Neural cell (in vitro differentiated cells): ENCODE measurements around the gene AGBL4. TPM values are rescaled to one million over a fixed set of nuclear protein-coding genes. Genes with fewer than 3 reads are reported as not detected.

Experiments used
- H2AFZ ChIP-seq: fragments of 200-600, 300-800 bp; sonication (generic), shearing (Covaris generic); 2 replicates; pipeline ENCODE4 v1.6.0; 2014; ENCODE audit warnings: low read depth, mild to moderate bottlenecking, antibody characterized with exemption, low read length, moderate library complexity
- H3F3A ChIP-seq: fragments of 200-600 bp; shearing (Covaris generic); 2 replicates; pipeline ENCODE4 v1.6.1; 2016; ENCODE audit warnings: mild to moderate bottlenecking, moderate library complexity, mixed read lengths, antibody characterized with exemption, low read length; ENCODE audit not compliant: insufficient read depth, poor library complexity, severe bottlenecking
- H3K27ac ChIP-seq: fragments of 200-600, 300-800 bp; sonication (generic), shearing (Covaris generic); 2 replicates; pipeline ENCODE4 v1.5.1; 2014; ENCODE audit warnings: mild to moderate bottlenecking, low read length, moderate library complexity
- H3K27me3 ChIP-seq: fragments of 300-800, 200-600 bp; sonication (generic), shearing (Covaris generic); 2 replicates; pipeline ENCODE4 v1.6.0; 2014; ENCODE audit warnings: mild to moderate bottlenecking, low read depth, low read length, moderate library complexity; ENCODE audit not compliant: insufficient read depth
- H3K36me3 ChIP-seq: fragments of 300-800, 200-600 bp; sonication (generic), shearing (Covaris generic); 2 replicates; pipeline ENCODE4 v1.5.1; 2014; ENCODE audit warnings: mild to moderate bottlenecking, antibody characterized with exemption, low read length, moderate library complexity; ENCODE audit not compliant: insufficient read depth
- H3K4me2 ChIP-seq: fragments of 300-800, 200-600 bp; sonication (generic), shearing (Covaris generic); 2 replicates; pipeline ENCODE4 v1.6.0; 2014; ENCODE audit warnings: mild to moderate bottlenecking, low read length
- H3K4me3 ChIP-seq: fragments of 300-800, 200-600 bp; sonication (generic), shearing (Covaris generic); 2 replicates; pipeline ENCODE4 v1.5.1; 2014; ENCODE audit warnings: mild to moderate bottlenecking, low read length, moderate library complexity
- H3K79me2 ChIP-seq: fragments of 200-600 bp; shearing (Covaris generic); replicated peaks from 2 replicates; pipeline ENCODE4 v1.6.0; 2014; ENCODE audit warnings: mild to moderate bottlenecking, low read length, moderate library complexity; ENCODE audit not compliant: insufficient read depth
- H3K9ac ChIP-seq: fragments of 300-800, 200-600 bp; sonication (generic), shearing (Covaris generic); 2 replicates; pipeline ENCODE4 v1.6.1; 2016; ENCODE audit warnings: mild to moderate bottlenecking, low read length, mixed read lengths
- H3K9me2 ChIP-seq: fragments of 200-600 bp; shearing (Covaris generic); 2 replicates; pipeline ENCODE4 v1.6.1; 2016; ENCODE audit warnings: mild to moderate bottlenecking, low read length, mixed read lengths; ENCODE audit not compliant: insufficient read depth
- H3K9me3 ChIP-seq: fragments of 200-600, 300-800 bp; sonication (generic), shearing (Covaris generic); 2 replicates; pipeline ENCODE4 v1.6.1; 2016; ENCODE audit warnings: mild to moderate bottlenecking, mixed run types, low read length, moderate library complexity, mixed read lengths
- H4K20me1 ChIP-seq: fragments of 200-600 bp; shearing (Covaris generic); 2 replicates; pipeline ENCODE4 v1.6.1; 2016; ENCODE audit warnings: mild to moderate bottlenecking, mixed run types; ENCODE audit not compliant: insufficient read depth
- CTCF ChIP-seq: fragments of 450-650 bp; IDR thresholded peaks from 2 replicates; pipeline ENCODE4 v1.5.1; 2014; ENCODE audit warnings: antibody characterized with exemption, mild to moderate bottlenecking, moderate library complexity; ENCODE audit not compliant: poor library complexity, severe bottlenecking
- EP300 ChIP-seq: fragments of 450-650 bp; conservative IDR thresholded peaks from 2 replicates; pipeline ENCODE4 v1.6.1; 2014; ENCODE audit warnings: antibody characterized with exemption, mild to moderate bottlenecking, moderate library complexity; ENCODE audit not compliant: poor library complexity, severe bottlenecking
- EZH2 ChIP-seq: fragments of 200-600, 300-800 bp; shearing (Covaris generic), sonication (generic); IDR thresholded peaks from 2 replicates; pipeline ENCODE4 v1.6.1; 2014; ENCODE audit warnings: antibody characterized with exemption, low read length, borderline replicate concordance, mild to moderate bottlenecking; ENCODE audit not compliant: insufficient read depth, poor library complexity, severe bottlenecking
- MXI1 ChIP-seq: fragments of 450-650 bp; conservative IDR thresholded peaks from 2 replicates; pipeline ENCODE4 v1.6.1; 2014; ENCODE audit warnings: antibody characterized with exemption, mild to moderate bottlenecking; ENCODE audit not compliant: poor library complexity, severe bottlenecking
- POLR2AphosphoS5 ChIP-seq: IDR thresholded peaks from 2 replicates; pipeline ENCODE4 v1.6.1; 2012
- RAD21 ChIP-seq: fragments of 450-650 bp; conservative IDR thresholded peaks from 2 replicates; pipeline ENCODE4 v1.6.1; 2014; ENCODE audit warnings: antibody characterized with exemption, mild to moderate bottlenecking, moderate library complexity
- SMC3 ChIP-seq: fragments of 450-650 bp; conservative IDR thresholded peaks from 2 replicates; pipeline ENCODE4 v1.6.1; 2014; ENCODE audit warnings: antibody characterized with exemption, mild to moderate bottlenecking, moderate library complexity; ENCODE audit not compliant: poor library complexity
- TAF1 ChIP-seq: IDR thresholded peaks from 2 replicates; pipeline ENCODE4 v1.6.1; 2012; ENCODE audit warnings: low read depth
- polyA plus RNA-seq: library from polyadenylated mRNA; depleted of rRNA; stranded (reverse); fragments of >200 nt; gene quantifications from 2 replicates; pipeline ENCODE4 v1.2.3, GENCODE V29; 2014
- TF ChIP-seq, protein P1 (sequence below): IDR thresholded peaks from 2 replicates; pipeline ENCODE4 v1.6.1; 2012; ENCODE audit warnings: borderline replicate concordance

The AGBL4 gene
- polyA plus RNA-seq, 1 donor from 2014 or later: 1.3 TPM

DNA sequence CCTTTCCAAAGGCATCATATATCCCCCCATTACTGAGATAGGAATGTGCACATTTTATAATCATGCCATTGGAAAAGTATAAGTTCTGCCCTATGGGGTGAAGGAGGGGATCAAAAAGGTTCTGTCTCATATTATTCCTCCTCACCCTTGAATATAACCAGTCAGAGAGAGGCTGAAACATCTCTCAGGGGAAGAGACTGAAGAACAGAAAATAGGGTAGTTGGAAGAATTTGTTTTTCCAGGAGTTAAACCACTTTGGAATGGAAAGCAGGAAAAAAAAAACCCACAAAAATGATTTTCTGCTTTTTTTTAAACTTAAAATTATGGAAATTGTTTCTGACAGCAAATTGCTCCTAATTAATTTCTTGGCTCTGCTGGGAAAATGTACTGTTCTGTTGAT, 1194.3 kb downstream of the AGBL4 start:
- Histone ChIP-seq H3F3A (no peaks in the 10 kb centered on the region), H2AFZ (no peak overlapping the region), H3K9me3 (no peaks in the 10 kb centered on the region), H3K27ac (no peak overlapping the region), H3K27me3 (no peaks in the 10 kb centered on the region), H3K9ac (no peak overlapping the region), H3K79me2 (no peaks in the 10 kb centered on the region), H3K4me2 (no peak overlapping the region), H3K9me2 (no peaks in the 10 kb centered on the region), H3K4me3 (no peak overlapping the region), H4K20me1 (no peaks in the 10 kb centered on the region), H3K36me3 (no peaks in the 10 kb centered on the region)
- TF ChIP-seq CTCF: no peak
- no peak for TF ChIP-seq TAF1
- no peak for TF ChIP-seq RAD21
- no peak for TF ChIP-seq SMC3
- TF ChIP-seq, protein P1, sequence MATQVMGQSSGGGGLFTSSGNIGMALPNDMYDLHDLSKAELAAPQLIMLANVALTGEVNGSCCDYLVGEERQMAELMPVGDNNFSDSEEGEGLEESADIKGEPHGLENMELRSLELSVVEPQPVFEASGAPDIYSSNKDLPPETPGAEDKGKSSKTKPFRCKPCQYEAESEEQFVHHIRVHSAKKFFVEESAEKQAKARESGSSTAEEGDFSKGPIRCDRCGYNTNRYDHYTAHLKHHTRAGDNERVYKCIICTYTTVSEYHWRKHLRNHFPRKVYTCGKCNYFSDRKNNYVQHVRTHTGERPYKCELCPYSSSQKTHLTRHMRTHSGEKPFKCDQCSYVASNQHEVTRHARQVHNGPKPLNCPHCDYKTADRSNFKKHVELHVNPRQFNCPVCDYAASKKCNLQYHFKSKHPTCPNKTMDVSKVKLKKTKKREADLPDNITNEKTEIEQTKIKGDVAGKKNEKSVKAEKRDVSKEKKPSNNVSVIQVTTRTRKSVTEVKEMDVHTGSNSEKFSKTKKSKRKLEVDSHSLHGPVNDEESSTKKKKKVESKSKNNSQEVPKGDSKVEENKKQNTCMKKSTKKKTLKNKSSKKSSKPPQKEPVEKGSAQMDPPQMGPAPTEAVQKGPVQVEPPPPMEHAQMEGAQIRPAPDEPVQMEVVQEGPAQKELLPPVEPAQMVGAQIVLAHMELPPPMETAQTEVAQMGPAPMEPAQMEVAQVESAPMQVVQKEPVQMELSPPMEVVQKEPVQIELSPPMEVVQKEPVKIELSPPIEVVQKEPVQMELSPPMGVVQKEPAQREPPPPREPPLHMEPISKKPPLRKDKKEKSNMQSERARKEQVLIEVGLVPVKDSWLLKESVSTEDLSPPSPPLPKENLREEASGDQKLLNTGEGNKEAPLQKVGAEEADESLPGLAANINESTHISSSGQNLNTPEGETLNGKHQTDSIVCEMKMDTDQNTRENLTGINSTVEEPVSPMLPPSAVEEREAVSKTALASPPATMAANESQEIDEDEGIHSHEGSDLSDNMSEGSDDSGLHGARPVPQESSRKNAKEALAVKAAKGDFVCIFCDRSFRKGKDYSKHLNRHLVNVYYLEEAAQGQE: no peak
- TF ChIP-seq EP300: no peak
- no peak for TF ChIP-seq MXI1
- TF ChIP-seq EZH2: no peak

DNA sequence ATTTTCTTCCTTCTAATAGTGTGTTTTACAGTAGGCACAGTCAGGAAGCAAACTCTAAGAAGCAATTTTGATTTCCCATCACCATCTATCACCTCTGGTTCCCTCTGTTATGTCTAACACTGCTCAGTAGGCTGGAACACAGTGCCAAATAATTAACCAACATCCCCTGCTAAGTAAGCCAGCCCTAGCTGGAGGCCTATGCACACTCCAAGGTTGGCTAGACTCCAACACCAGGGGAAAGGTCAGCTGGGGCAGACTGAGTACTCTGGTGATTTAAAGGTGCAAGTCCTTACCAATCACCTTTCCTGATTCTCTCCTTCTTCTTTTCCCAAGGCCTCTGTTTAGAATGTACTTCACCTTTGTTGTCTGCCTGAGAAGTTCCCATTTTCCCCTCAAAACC, 1200.6 kb downstream of the AGBL4 start:
- Histone ChIP-seq H3K9ac (no peak overlapping the region), H3K27me3 (no peaks in the 10 kb centered on the region), H3F3A (no peaks in the 10 kb centered on the region), H3K36me3 (no peaks in the 10 kb centered on the region), H3K9me3 (no peaks in the 10 kb centered on the region), H3K79me2 (no peaks in the 10 kb centered on the region), H4K20me1 (no peaks in the 10 kb centered on the region), H3K4me2 (no peak overlapping the region), H3K9me2 (no peaks in the 10 kb centered on the region), H2AFZ (no peak overlapping the region), H3K4me3 (no peak overlapping the region), H3K27ac (no peak overlapping the region)
- TF ChIP-seq TAF1 (no peak), EZH2 (no peak), MXI1 (no peak), SMC3 (no peak), CTCF (no peak), POLR2AphosphoS5 (no peak), EP300 (no peak), RAD21 (no peak)
- TF ChIP-seq, protein P1: no peak
